ENCODE measurements around the gene ADGRL3.
A peak's percentile ranks its signal among the peaks of the same experiment; 100 is the strongest.
"Not testable (repeated sequence)": the region's sequence is repeated elsewhere in the genome, so short reads cannot be mapped to it uniquely, and the experiment has no call there.

ADGRL3 gene

DNA sequence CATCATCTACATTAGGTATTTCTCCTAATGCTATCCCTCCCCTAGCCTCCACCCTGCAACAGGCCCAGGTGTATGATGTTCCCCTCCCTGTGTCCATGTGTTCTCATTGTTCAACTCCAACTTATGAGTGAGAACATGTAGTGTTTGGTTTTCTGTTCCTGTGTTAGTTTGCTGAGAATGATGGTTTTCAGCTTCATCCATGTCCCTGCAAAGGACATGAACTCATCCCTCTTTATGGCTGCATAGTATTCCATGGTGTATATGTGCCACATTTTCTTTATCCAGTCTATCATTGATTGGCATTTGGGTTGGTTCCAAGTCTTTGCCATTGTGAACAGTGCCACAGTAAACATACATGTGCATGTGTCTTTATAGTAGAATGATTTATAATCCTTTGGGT, 7.0 kb downstream of the ADGRL3 start:
- not testable (repeated sequence) for DNase-seq

DNA sequence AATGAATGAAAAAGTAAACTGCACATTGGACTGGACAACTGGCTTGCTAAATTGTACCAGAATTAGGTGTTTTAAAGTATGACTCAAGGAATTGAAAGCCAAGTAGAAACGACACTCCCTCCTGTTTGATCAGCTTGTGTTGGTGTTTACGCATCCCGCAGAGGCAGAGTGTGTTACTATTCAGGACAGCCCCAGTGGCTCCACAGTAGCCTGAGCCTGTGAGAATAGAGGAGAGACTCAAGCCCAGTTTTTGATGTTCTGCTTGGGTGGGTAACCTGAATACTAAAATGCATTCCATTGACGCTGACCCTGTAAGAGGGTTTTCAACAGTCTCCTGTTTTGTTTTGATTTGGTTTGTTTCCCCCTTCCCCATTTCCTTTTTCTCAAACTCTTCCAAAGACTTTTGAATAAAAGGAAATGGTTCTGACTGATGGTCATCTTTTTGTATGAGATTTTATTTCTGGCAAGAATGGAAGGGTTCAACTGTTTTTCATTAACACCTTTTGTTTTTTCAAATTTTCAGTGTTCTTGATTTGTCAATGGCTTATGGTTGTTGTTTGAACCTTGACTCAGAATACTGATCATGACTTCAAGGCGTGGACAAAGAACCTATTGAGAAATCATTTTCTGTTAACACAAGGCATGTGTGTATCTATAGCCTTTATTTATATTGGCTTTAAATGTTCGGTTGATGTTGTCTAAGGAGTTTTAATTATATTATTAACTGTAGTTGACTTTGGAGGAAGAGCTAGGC, 10.2 kb downstream of the ADGRL3 start:
- no peak for DNase-seq

DNA sequence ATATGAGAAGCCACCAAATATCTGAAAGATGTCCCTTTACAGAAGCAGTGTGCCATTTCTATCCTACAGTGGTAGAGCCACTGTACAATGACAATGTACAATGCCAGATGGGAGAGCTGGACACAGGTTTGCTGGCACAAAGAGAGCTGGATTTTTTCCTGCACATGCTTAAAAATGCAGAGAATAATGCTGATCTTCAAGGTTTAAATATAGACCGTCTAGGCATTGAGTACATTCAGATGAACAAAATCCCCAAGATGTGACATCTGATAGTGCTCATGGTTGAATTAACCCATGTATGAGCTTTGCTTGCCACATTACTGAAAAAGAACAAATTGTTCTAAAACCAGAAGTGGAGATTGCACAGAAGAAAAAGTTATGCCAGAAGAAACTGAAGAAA, 11.7 kb downstream of the ADGRL3 start:
- DNase-seq: no peak

GRCh38 chr4:61212788-61213187, 12.7 kb downstream of the ADGRL3 start:
- DNase-seq: no peak

GRCh38 chr4:61214680-61215079, 14.6 kb downstream of the ADGRL3 start:
- DNase-seq: peak in 1 of 3 donors; percentile 2

- no peak for DNase-seq
Observed at GRCh38 chr4:61217222-61217621, 17.1 kb downstream of the ADGRL3 start.

DNA sequence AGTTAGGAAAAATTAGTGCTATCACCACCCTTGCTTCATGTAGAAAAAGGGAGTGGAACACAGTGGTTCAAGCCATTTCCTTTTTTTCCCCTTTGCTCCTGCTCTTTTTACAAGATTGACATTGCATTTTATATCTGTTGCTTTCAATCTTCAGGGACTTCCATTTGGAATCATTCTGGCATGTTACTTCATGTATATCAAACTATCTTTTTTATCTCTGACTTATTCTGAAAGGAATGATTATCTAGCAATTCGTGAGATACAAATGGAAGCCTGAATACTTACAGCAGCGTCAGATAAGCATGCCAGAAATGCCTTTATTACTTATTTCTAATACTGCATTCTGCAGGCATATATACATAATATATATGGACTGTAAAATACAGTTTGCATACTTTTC, 20.4 kb downstream of the ADGRL3 start:
- no peak for DNase-seq

- DNase-seq: no peak
Observed at GRCh38 chr4:61223385-61223784, 23.3 kb downstream of the ADGRL3 start.

DNA sequence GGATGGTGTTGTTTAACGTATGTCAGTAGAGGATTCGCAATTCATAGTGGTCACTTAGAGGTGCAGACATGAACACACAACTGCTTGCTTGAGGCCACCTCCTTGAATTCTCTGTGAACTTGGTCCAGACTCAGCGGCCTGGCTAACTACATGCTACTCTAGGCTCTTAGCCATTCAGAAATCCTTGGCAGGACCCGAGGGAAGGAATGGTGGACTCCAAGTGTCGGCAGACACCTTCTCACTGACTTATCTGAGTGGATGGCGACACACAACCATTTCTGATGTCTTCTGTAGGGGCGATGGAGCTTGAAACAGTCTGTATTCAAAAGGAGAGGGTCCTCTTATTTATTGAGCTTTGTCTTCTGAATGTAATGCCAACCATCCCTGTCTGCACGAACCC, 24.4 kb downstream of the ADGRL3 start:
- DNase-seq: no peak

DNA sequence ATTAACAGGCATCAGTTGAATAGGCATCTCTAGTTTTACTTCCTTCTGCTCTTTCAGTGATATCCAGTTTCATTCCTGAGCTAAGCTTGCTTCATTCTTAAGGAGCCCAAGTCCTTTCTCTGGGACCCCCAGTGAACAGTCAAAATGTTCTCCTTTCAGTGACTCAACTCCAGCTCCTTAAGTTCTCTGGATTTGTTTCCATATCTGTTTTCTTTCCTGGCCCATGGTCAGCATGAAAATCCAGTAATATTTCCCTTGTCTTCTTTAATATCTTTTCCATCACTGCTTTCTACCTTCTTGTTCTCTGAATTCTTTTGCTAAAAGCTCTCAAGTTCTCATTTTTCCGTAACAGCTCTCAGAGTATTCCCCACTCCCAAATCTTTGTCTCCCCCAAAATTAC, 25.5 kb downstream of the ADGRL3 start:
- DNase-seq: no peak

DNA sequence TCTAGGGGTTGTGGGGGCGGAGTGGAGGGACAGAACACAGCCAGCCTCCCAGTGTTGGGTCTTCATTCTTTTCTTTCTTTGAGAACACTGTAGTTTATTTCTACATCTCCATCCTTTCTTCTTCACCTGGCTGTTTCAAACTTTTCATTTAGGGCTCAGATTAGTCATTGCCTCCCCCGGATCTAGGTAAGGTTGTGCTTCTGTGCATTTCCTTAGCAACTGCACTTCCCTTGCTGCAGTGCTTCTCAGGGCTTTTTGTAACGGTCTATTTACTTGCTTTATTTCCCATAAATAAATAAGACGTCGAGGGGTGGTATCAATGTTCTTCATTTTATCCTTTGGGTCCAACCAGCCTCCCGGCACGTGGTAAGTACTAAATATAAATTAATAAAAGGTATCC, 31.3 kb downstream of the ADGRL3 start:
- DNase-seq: no peak

DNA sequence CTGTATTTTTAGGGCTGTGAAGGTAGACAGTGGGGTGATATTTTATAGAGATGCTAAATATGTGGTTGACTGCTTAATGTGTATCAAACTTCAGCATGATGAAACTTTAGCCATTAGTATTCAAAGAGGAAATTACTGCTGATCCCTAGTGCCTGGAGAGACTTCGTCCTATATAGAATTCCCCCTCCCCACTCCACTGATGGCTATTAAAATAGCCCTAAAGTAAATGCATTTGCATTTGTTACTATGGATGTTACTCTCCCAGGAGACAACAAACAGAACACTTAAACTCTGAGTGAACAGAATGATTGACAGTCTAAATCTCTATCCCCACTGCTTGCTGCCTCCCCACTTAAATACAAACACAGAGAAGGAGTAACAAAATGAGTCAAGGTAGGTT, 39.1 kb downstream of the ADGRL3 start:
- no peak for DNase-seq

DNA sequence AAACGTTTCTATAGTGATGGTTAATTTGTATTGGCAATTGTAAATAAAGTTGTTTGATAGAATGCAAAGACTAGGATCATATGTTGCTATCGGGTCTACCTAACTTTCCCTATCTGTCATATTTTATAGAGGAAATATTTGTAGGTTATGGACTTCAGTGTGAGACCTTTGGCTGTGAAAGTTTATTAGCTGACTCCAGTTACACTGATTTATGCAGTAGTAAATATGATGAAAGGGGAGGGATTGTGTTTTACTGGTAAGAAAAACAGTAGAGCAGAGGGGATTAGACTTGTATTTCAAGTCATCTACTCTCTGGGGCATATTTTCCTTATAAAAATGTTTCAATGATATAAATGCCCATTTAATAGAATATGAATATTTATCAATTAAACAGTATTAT, 43.8 kb downstream of the ADGRL3 start:
- DNase-seq: no peak

- DNase-seq: no peak
Observed at GRCh38 chr4:61245069-61245714, 45.1 kb downstream of the ADGRL3 start.

- no peak for DNase-seq
Observed at GRCh38 chr4:61246034-61246433, 45.9 kb downstream of the ADGRL3 start.

GRCh38 chr4:61248705-61249104, 48.6 kb downstream of the ADGRL3 start:
- DNase-seq: no peak

DNA sequence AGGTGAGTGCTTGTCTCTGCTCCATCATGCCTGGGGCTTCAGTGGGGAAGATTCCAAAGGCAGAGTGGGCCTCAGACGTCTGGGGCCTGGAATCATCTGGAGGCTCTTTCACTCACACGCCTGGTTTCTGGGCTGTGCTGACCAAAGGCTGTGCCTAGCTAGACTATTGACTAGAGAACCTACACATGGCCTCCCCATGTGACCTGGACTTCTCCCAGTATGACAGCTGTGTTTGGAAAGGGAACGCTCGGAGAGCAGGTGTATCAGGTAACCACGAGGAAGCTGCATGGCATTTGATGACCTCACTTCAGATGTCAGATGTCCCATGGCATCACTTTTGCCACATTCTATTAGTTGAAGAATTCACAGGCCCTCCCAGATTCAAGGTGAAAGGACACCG, 51.0 kb downstream of the ADGRL3 start:
- no peak for DNase-seq

- no peak for DNase-seq
Observed at GRCh38 chr4:61254406-61254805, 54.3 kb downstream of the ADGRL3 start.

DNA sequence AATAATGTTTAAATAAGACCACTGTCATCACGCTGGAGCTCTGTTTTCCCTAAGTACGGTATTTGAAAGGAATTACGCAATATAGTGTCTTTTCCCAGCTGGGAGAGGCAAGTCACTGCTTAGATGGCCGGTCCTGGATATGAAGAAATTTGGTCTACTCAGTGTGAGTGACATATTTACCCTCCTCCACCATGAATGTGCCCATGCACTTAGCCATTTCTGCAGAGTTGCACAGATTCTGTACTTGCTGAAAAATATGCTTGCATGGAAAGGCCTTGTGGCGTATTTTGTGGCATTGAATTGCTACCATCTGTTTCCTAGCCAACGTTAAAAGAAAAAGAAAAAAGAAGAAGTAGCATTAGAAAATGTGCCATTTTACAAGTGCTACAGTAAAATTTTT, 73.1 kb downstream of the ADGRL3 start:
- DNase-seq: peak; percentile 20 to 54 (median 36)

DNA sequence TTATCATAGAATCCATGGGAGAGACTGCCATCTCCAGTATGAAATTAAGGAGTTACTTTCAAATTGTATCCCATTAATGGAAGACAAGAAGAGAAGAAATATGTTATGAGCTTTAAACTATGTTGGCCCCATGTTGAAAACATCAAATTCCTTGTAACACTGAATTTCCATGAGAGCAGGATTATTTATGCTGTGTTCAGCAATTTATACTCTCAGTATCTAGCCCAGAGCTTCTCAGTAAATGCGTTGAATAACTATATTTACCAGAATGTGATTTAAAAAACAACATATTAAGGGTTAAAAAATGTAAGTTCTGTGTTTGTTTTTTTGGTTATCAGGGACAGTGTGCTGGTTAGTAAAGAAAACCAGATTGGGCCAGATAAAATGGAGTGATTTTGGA, 74.2 kb downstream of the ADGRL3 start:
- no peak for DNase-seq

- DNase-seq: no peak
Observed at GRCh38 chr4:61275241-61275640, 75.1 kb downstream of the ADGRL3 start.

- DNase-seq: no peak
Observed at GRCh38 chr4:61276029-61276428, 75.9 kb downstream of the ADGRL3 start.

DNA sequence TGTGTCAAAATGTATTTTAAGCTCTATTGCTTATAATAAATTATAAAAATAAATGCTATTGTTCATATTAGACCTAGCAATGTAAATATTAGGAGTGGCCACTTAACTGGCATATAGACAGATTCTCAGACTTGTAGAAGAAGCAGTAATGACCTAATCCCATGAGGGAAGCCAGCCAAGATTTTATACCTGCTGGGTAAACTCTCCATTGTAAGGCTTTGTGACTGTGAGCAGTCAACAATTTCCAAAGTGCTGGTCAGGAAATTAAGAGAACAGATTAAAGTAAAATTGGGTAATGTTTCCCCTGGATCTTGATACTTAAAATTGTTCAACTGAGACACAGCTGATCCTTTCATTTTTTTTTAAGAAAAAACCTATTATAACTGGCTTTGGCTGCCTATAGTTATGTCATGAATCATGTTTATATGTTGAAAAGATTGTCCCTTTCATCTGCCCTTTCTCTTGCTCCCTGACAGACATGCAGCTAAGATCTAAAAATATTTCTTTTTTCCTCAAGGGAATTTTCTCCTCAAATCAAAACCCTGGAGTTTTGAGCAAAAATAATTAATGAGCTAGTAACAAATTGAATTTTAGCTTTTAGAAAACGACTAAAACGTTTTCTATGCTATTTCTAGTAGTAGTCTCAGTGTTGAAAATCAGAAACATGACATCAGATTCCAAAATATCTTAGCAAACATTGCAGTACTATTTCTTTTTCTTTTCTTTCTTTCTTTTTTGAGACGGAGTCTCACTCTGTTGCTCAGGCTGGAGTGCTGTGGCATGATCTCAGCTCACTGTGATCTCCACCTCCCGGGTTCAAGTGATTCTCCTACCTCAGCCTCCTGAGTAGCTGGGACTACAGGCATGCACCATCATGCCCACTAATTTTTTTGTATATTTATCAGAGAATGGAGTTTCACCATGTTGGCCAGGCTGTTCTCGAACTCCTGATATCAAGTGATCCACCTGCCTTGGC, 77.9 kb downstream of the ADGRL3 start:
- DNase-seq: no peak

GRCh38 chr4:61292322-61292721, 92.2 kb downstream of the ADGRL3 start:
- no peak for DNase-seq
